ENCODE measurements around the gene HOXC6.

The HOXC6 gene

GRCh38 chr12:53998110-53998899, 29.9 kb upstream of the HOXC6 start:
- peak overlapping the region; percentile 6 for H3K27ac ChIP-seq (ENCODE audit: low read depth, low read length, severe bottlenecking)
- H3K9me3 ChIP-seq (ENCODE audit: control insufficient read depth, low read length), result no peaks in the 10 kb centered on the region
- WGBS, 2 experiments (ENCODE audit: insufficient coverage in 2 of 2), result 7 to 19% methylated on average over 3 to 5 of the region's 11 CpGs
- H3K4me3 ChIP-seq (ENCODE audit: extremely low read depth, insufficient read depth, low read length, poor library complexity, severe bottlenecking), result no peak overlapping the region
- peaks cover 6% of the 10 kb centered on the region for H3K4me1 ChIP-seq (ENCODE audit: control insufficient read depth, insufficient read depth, low read length, poor library complexity, severe bottlenecking)
- H3K36me3 ChIP-seq (ENCODE audit: control insufficient read depth, insufficient read depth, low read length), result no peaks in the 10 kb centered on the region

GRCh38 chr12:53998900-53999236, 29.4 kb upstream of the HOXC6 start:
- H3K27ac ChIP-seq (ENCODE audit: low read depth, low read length, severe bottlenecking), result no peak overlapping the region
- H3K36me3 ChIP-seq (ENCODE audit: control insufficient read depth, insufficient read depth, low read length), result no peaks in the 10 kb centered on the region
- no peak overlapping the region for H3K4me3 ChIP-seq (ENCODE audit: extremely low read depth, insufficient read depth, low read length, poor library complexity, severe bottlenecking)
- H3K4me1 ChIP-seq (ENCODE audit: control insufficient read depth, insufficient read depth, low read length, poor library complexity, severe bottlenecking), result peaks cover 6% of the 10 kb centered on the region
- H3K9me3 ChIP-seq (ENCODE audit: control insufficient read depth, low read length), result no peaks in the 10 kb centered on the region
- 31% methylated on average over 3 of the region's 13 CpGs; no CpG with 5 or more reads in 1 of the 2 experiments for WGBS, 2 experiments (ENCODE audit: insufficient coverage in 2 of 2)

GRCh38 chr12:53999559-54000115, 28.6 kb upstream of the HOXC6 start:
- peak overlapping the region; percentile 26 for H3K4me3 ChIP-seq (ENCODE audit: extremely low read depth, insufficient read depth, low read length, poor library complexity, severe bottlenecking)
- WGBS, 2 experiments (ENCODE audit: insufficient coverage in 2 of 2), result 5 to 10% methylated on average over 26 to 28 of the region's 35 CpGs
- H3K27ac ChIP-seq (ENCODE audit: low read depth, low read length, severe bottlenecking), result no peak overlapping the region
- H3K36me3 ChIP-seq (ENCODE audit: control insufficient read depth, insufficient read depth, low read length), result no peaks in the 10 kb centered on the region
- no peaks in the 10 kb centered on the region for H3K9me3 ChIP-seq (ENCODE audit: control insufficient read depth, low read length)
- peaks cover 6% of the 10 kb centered on the region for H3K4me1 ChIP-seq (ENCODE audit: control insufficient read depth, insufficient read depth, low read length, poor library complexity, severe bottlenecking)

- Histone ChIP-seq H3K4me1 (ENCODE audit: control insufficient read depth, insufficient read depth, low read length, poor library complexity, severe bottlenecking) (peaks cover 6% of the 10 kb centered on the region), H3K9me3 (ENCODE audit: control insufficient read depth, low read length) (no peaks in the 10 kb centered on the region), H3K27ac (ENCODE audit: low read depth, low read length, severe bottlenecking) (peak within 1 kb of the TSS; percentile 2), H3K36me3 (ENCODE audit: control insufficient read depth, insufficient read depth, low read length) (no peaks in the 10 kb centered on the region), H3K4me3 (ENCODE audit: extremely low read depth, insufficient read depth, low read length, poor library complexity, severe bottlenecking) (peak within 1 kb of the TSS; percentile 26)
- 3 to 4% methylated on average over 74 to 83 of the region's 87 CpGs for WGBS, 2 experiments (ENCODE audit: insufficient coverage in 2 of 2)
Observed at GRCh38 chr12:54000116-54001114, 27.8 kb upstream of the HOXC6 start, which contains the start of gene HOXC9. TSS of gene HOXC9 (plus strand) at chr12:54000161. CDS start at chr12:54000189, 28 bp downstream.

GRCh38 chr12:54001283-54002187, 26.7 kb upstream of the HOXC6 start:
- H3K4me3 ChIP-seq (ENCODE audit: extremely low read depth, insufficient read depth, low read length, poor library complexity, severe bottlenecking), result peak overlapping the region; percentile 16
- no peaks in the 10 kb centered on the region for H3K36me3 ChIP-seq (ENCODE audit: control insufficient read depth, insufficient read depth, low read length)
- no peaks in the 10 kb centered on the region for H3K4me1 ChIP-seq (ENCODE audit: control insufficient read depth, insufficient read depth, low read length, poor library complexity, severe bottlenecking)
- 0 to 5% methylated on average over 6 to 7 of the region's 8 CpGs for WGBS, 2 experiments (ENCODE audit: insufficient coverage in 2 of 2)
- no peaks in the 10 kb centered on the region for H3K9me3 ChIP-seq (ENCODE audit: control insufficient read depth, low read length)
- H3K27ac ChIP-seq (ENCODE audit: low read depth, low read length, severe bottlenecking), result peak overlapping the region; percentile 29

- H3K36me3 ChIP-seq (ENCODE audit: control insufficient read depth, insufficient read depth, low read length), result no peaks in the 10 kb centered on the region
- no peaks in the 10 kb centered on the region for H3K4me1 ChIP-seq (ENCODE audit: control insufficient read depth, insufficient read depth, low read length, poor library complexity, severe bottlenecking)
- H3K27ac ChIP-seq (ENCODE audit: low read depth, low read length, severe bottlenecking), result peak overlapping the region; percentile 29
- no peak overlapping the region for H3K4me3 ChIP-seq (ENCODE audit: extremely low read depth, insufficient read depth, low read length, poor library complexity, severe bottlenecking)
- no peaks in the 10 kb centered on the region for H3K9me3 ChIP-seq (ENCODE audit: control insufficient read depth, low read length)
- WGBS, 2 experiments (ENCODE audit: insufficient coverage in 2 of 2), result 16 to 25% methylated on average over 8 to 12 of the region's 19 CpGs
Observed at GRCh38 chr12:54002278-54002914, 25.8 kb upstream of the HOXC6 start.

GRCh38 chr12:54002915-54003389, 25.3 kb upstream of the HOXC6 start:
- no peak overlapping the region for H3K27ac ChIP-seq (ENCODE audit: low read depth, low read length, severe bottlenecking)
- H3K4me3 ChIP-seq (ENCODE audit: extremely low read depth, insufficient read depth, low read length, poor library complexity, severe bottlenecking), result no peak overlapping the region
- H3K4me1 ChIP-seq (ENCODE audit: control insufficient read depth, insufficient read depth, low read length, poor library complexity, severe bottlenecking), result no peaks in the 10 kb centered on the region
- H3K36me3 ChIP-seq (ENCODE audit: control insufficient read depth, insufficient read depth, low read length), result no peaks in the 10 kb centered on the region
- 20 to 22% methylated on average over 4 of the region's 19 CpGs for WGBS, 2 experiments (ENCODE audit: insufficient coverage in 2 of 2)
- H3K9me3 ChIP-seq (ENCODE audit: control insufficient read depth, low read length), result no peaks in the 10 kb centered on the region

GRCh38 chr12:54003625-54004024, 24.6 kb upstream of the HOXC6 start:
- Histone ChIP-seq H3K27ac (ENCODE audit: low read depth, low read length, severe bottlenecking) (no peak overlapping the region), H3K4me3 (ENCODE audit: extremely low read depth, insufficient read depth, low read length, poor library complexity, severe bottlenecking) (no peak overlapping the region), H3K36me3 (ENCODE audit: control insufficient read depth, insufficient read depth, low read length) (no peaks in the 10 kb centered on the region), H3K9me3 (ENCODE audit: control insufficient read depth, low read length) (no peaks in the 10 kb centered on the region), H3K4me1 (ENCODE audit: control insufficient read depth, insufficient read depth, low read length, poor library complexity, severe bottlenecking) (no peaks in the 10 kb centered on the region)
- WGBS, 2 experiments (ENCODE audit: insufficient coverage in 2 of 2), result 14 to 40% methylated on average over 2 to 3 of the region's 3 CpGs

GRCh38 chr12:54004063-54004840, 24.0 kb upstream of the HOXC6 start:
- no peak overlapping the region for H3K27ac ChIP-seq (ENCODE audit: low read depth, low read length, severe bottlenecking)
- no peaks in the 10 kb centered on the region for H3K36me3 ChIP-seq (ENCODE audit: control insufficient read depth, insufficient read depth, low read length)
- no peaks in the 10 kb centered on the region for H3K9me3 ChIP-seq (ENCODE audit: control insufficient read depth, low read length)
- H3K4me3 ChIP-seq (ENCODE audit: extremely low read depth, insufficient read depth, low read length, poor library complexity, severe bottlenecking), result no peak overlapping the region
- no peaks in the 10 kb centered on the region for H3K4me1 ChIP-seq (ENCODE audit: control insufficient read depth, insufficient read depth, low read length, poor library complexity, severe bottlenecking)
- 41 to 44% methylated on average over 10 to 14 of the region's 20 CpGs for WGBS, 2 experiments (ENCODE audit: insufficient coverage in 2 of 2)
